GM12891 (cell line): Measurements from ENCODE around the gene RNF41.

ENCODE experiments used
- PAX5 ChIP-seq: IDR thresholded peaks from 2 replicates; pipeline ENCODE4 v1.6.1; 2011; ENCODE audit warnings: low read length, moderate library complexity, mild to moderate bottlenecking; ENCODE audit not compliant: insufficient read depth, severe bottlenecking
- POLR2A ChIP-seq: IDR thresholded peaks from 2 replicates; pipeline ENCODE4 v1.6.1; 2011; ENCODE audit warnings: low read depth, low read length, control low read depth
- POLR2AphosphoS5 ChIP-seq: IDR thresholded peaks from 2 replicates; pipeline ENCODE4 v1.6.1; 2011; ENCODE audit warnings: low read depth, low read length, control low read depth
- TAF1 ChIP-seq: IDR thresholded peaks from 2 replicates; pipeline ENCODE4 v1.6.1; 2011; ENCODE audit warnings: low read depth, low read length, control low read depth

DNA sequence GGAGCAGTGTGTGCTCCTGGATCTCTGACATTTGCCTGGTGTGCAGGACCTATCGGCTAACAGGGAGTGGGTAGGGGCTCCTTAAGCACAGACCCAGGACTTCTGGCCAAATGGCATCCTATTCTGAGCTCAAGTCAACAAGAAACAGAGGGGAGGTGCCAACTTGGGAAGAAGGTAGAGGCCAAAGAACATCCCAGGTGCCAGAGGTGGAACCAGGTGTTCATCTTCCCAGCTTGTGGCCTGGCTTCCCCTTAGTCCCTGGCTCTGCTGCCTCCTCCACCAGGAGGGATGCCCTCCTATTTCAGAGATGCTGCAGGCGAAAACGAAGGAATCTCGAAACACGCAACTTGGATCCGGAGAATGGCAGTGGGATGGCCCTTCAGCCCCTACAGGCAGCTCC lies 14.4 kb upstream of the RNF41 start:
- TF ChIP-seq POLR2AphosphoS5 = no peak
- no peak for TF ChIP-seq POLR2A
- TF ChIP-seq PAX5 = no peak
- no peak for TF ChIP-seq TAF1
